ENCODE results near the gene CEP192. TPM values are rescaled to one million over a fixed set of nuclear protein-coding genes. Genes with fewer than 3 reads are reported as not detected.

The CEP192 gene
- polyA plus RNA-seq, 1 donor (not counting 4 experiments of a cell fraction or from before 2014, with no cell fraction given), result 16.6 TPM

GRCh38 chr18:13120983-13121441 lies 129.8 kb downstream of the CEP192 start:
- Histone ChIP-seq H3K4me3 (ENCODE audit: control insufficient read depth in 2 of 3, extremely low read depth in 1 of 3, insufficient read depth in 2 of 3, low read depth in 1 of 3, low read length in 3 of 3) (no peak overlapping the region), H3K36me3 (ENCODE audit: control insufficient read depth in 2 of 2, extremely low read depth in 1 of 2, insufficient read depth in 2 of 2, low read length in 2 of 2) (peaks cover 0 to 9% of the 10 kb centered on the region in 2 experiments), H3K4me1 (ENCODE audit: control insufficient read depth, extremely low read depth, insufficient read depth, low read length) (peaks cover 9% of the 10 kb centered on the region), H4K20me1 (ENCODE audit: control insufficient read depth, extremely low read depth, insufficient read depth, low read length) (no peaks in the 10 kb centered on the region), H3K4me2 (ENCODE audit: control insufficient read depth, extremely low read depth, insufficient read depth, low read depth, low read length) (no peak overlapping the region), H3K9ac (ENCODE audit: control insufficient read depth, extremely low read depth, insufficient read depth, low read length) (no peak overlapping the region), H3K9me1 (ENCODE audit: control insufficient read depth, extremely low read depth, insufficient read depth, low read length) (no peaks in the 10 kb centered on the region), H3K79me2 (ENCODE audit: control insufficient read depth, insufficient read depth, low read length) (no peaks in the 10 kb centered on the region), H3K9me3 (ENCODE audit: control insufficient read depth, low read depth, low read length) (no peaks in the 10 kb centered on the region), H3K27ac (ENCODE audit: control insufficient read depth, insufficient read depth, low read length) (no peak overlapping the region), H3K27me3 (ENCODE audit: control insufficient read depth, extremely low read depth, insufficient read depth, low read length) (no peaks in the 10 kb centered on the region), H2AFZ (ENCODE audit: control insufficient read depth, low read length) (no peak overlapping the region)
- dilution Hi-C loops (cut with MboI; ENCODE audit: extremely low pct_ligation_motif_present, low sequenced_read_pairs), result no loop called here
- FAIRE-seq (no peak), DNase-seq (ENCODE audit: low read depth, low spot score) (no peak)
- TF ChIP-seq EZH2 (IDR thresholded peaks at IDR 0.05; ENCODE audit: low read length), result no peak
- TF ChIP-seq CTCF (optimal IDR thresholded peaks at IDR 0.05 in 1 of 3, IDR thresholded peaks at IDR 0.05 in 1 of 3, conservative IDR thresholded peaks at IDR 0.05 in 1 of 3; ENCODE audit: extremely low read depth in 1 of 3, insufficient read depth in 2 of 3, low read length in 3 of 3), result no peak

GRCh38 chr18:13124411-13124810 lies 133.2 kb downstream of the CEP192 start:
- no peak overlapping the region for H3K4me3 ChIP-seq (ENCODE audit: control insufficient read depth in 2 of 3, extremely low read depth in 1 of 3, insufficient read depth in 2 of 3, low read depth in 1 of 3, low read length in 3 of 3)
- FAIRE-seq (peak; percentile 81), DNase-seq (ENCODE audit: low read depth, low spot score) (no peak)
- H2AFZ ChIP-seq (ENCODE audit: control insufficient read depth, low read length), result no peak overlapping the region
- no peak for TF ChIP-seq CTCF (optimal IDR thresholded peaks at IDR 0.05 in 1 of 3, IDR thresholded peaks at IDR 0.05 in 1 of 3, conservative IDR thresholded peaks at IDR 0.05 in 1 of 3; ENCODE audit: extremely low read depth in 1 of 3, insufficient read depth in 2 of 3, low read length in 3 of 3)
- no peak for TF ChIP-seq EZH2 (IDR thresholded peaks at IDR 0.05; ENCODE audit: low read length)
- H3K27me3 ChIP-seq (ENCODE audit: control insufficient read depth, extremely low read depth, insufficient read depth, low read length), result no peaks in the 10 kb centered on the region
- H4K20me1 ChIP-seq (ENCODE audit: control insufficient read depth, extremely low read depth, insufficient read depth, low read length), result no peaks in the 10 kb centered on the region
- no peak overlapping the region for H3K9ac ChIP-seq (ENCODE audit: control insufficient read depth, extremely low read depth, insufficient read depth, low read length)
- peaks cover 4 to 7% of the 10 kb centered on the region in 2 experiments for H3K36me3 ChIP-seq (ENCODE audit: control insufficient read depth in 2 of 2, extremely low read depth in 1 of 2, insufficient read depth in 2 of 2, low read length in 2 of 2)
- dilution Hi-C loops (cut with MboI; ENCODE audit: extremely low pct_ligation_motif_present, low sequenced_read_pairs), result no loop called here
- no peak overlapping the region for H3K27ac ChIP-seq (ENCODE audit: control insufficient read depth, insufficient read depth, low read length)
- H3K9me1 ChIP-seq (ENCODE audit: control insufficient read depth, extremely low read depth, insufficient read depth, low read length), result no peaks in the 10 kb centered on the region
- peaks cover 9% of the 10 kb centered on the region for H3K4me1 ChIP-seq (ENCODE audit: control insufficient read depth, extremely low read depth, insufficient read depth, low read length)
- no peaks in the 10 kb centered on the region for H3K79me2 ChIP-seq (ENCODE audit: control insufficient read depth, insufficient read depth, low read length)
- H3K9me3 ChIP-seq (ENCODE audit: control insufficient read depth, low read depth, low read length), result no peaks in the 10 kb centered on the region
- H3K4me2 ChIP-seq (ENCODE audit: control insufficient read depth, extremely low read depth, insufficient read depth, low read depth, low read length), result peak overlapping the region; percentile 38

All from keratinocyte (primary cell).